Measurements from ENCODE around the gene BMP7. TPM values are rescaled to one million over a fixed set of nuclear protein-coding genes. Genes with fewer than 3 reads are reported as not detected.

BMP7 gene
- total RNA-seq, 1 donor from 2014 or later = not detected

DNA sequence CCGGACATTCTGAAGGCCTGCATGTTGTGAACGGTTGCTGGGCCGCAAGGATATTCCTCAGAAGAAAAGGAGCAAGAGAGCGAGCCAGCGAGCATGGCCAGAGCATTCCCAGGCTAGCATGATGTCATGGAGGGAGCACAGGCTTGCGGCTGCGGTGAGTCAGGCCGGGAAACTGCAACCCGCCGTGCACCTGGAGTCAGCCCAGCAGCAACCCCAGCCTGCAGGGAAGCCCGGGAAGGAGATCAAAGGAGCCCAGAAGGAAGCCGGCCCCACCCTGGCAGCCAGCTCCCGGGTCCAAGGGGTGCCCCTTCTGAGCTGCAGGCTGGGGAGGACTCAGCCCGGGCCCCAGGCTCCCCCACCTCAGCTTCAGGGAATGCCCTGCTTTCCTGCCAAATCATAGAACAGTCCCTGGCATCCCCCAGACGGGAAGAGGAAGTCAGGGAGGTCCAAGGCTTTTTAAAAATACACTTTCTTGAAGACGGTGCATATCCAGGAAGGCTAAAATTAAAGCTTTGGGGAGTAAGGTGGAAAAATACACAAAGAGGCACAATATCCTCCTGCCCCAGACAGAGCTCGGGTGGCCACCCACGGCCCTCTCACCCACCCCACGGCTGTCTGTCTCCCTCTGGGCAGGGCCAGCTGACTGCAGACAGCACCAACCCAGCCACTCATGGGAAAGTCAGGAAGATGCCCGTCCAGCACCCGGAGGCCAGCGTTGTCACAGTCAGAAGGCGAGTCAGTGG is 53.7 kb downstream of the BMP7 start:
- intact Hi-C loops (cut with micrococcal nuclease) = no loop called here

DNA sequence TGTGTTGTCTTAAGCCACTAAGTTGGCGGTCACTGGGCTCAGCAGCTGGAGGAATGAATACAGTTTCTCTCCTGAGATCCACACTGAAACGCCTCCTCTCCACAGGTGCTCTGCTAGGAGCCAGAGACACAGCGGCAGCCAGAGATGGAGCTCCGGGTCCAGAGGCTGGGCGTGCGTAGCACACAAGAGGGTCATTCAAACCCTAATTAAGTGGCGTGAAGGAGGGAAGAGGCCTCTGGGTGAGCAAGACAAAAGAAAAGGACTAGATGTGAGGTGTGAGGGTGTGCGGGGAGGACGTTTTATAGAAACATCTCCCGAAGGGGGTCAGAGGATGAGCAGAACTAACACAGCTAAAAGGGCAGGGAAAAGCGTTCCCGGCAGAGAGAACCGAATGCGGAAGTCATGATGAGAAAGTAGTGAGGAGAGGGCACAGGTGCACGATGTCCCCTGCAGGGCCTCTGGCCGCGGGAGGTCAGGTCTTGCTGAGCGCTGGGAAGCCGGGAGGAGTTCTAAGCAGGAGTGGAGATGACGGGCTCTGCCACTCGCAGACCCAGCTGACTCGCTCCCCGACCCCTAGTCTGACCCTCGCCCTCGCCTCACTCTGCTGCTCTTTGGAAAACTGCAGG is 54.4 kb downstream of the BMP7 start:
- intact Hi-C loops (cut with micrococcal nuclease) = no loop called here

DNA sequence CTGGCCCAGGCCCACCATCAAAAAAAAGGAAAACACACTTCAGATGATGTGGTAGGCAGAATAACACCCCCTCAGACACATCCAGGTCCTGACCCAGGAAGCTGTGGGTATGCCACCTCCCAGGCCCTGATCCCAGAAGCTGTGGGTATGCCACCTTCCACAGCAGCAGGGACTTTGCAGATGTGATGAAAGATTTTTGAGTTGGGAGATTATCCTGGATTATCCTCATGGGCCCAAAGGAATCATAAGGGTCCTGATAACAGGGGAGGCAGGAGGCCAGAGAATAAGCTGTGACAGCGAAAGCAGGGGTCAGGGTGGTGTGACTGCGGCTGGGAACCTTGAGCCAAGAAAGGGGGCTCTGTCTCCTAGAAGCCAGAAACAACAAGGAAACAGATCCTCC is 55.0 kb downstream of the BMP7 start:
- intact Hi-C loops (cut with micrococcal nuclease) = no loop called here

DNA sequence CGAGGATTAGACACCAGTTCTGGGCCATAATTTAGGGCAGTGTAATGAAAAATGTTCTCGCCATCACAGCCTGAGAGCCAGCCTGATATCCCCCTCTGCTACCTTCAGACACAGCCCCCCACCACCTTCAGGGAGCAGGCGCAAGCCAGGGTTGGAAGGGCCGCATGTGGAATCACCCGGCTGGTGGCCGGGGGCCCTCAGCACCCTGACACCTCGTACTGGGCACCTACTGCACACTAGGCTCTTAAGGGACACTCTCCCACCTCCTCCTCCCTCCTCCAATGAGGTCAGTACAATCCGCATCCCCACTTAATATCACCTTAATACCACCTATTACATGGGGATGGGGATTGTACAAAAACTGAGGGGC is 55.5 kb downstream of the BMP7 start:
- intact Hi-C loops (cut with micrococcal nuclease) = no loop called here

DNA sequence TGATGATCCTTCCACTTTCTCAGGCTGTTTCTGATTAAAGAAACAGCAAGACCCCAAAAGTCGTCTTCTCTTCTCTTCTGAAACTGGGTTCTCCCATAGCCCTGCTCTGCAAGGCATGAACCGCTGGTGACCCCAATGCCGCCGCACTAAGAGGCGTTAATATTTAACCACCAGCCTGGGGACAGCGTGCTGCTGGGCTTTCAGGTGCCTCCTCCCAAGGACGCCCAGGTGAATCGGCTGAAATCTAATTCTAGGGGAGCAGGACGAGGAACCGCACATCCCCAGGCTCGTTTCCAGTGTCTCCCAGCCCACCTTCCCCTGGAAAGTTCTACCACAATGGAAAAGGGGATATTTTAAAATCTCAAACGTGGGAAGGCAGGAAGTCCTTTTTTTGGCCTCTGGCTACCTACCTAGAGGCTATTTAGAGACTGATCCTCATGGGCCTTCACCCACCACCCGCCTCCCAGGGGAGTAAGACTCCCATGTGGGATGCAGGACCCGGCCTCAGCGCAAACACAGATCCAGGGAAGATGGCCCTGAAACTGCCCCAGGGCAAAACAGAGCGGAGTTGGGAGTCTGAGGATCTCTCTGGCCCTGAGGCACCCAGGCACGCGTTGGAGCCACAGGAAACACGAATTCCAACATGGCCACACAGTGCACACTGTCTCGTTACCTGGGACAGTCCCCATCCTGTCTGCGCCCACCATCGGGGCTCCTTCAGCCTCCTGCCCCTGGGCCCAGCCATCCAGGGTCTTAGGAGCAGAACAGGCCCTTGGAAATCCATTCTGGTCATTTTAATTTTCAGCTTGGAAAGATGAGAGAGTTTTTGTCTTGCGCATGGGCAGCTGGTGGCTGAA is 56.2 kb downstream of the BMP7 start:
- intact Hi-C loops (cut with micrococcal nuclease) = no loop called here

DNA sequence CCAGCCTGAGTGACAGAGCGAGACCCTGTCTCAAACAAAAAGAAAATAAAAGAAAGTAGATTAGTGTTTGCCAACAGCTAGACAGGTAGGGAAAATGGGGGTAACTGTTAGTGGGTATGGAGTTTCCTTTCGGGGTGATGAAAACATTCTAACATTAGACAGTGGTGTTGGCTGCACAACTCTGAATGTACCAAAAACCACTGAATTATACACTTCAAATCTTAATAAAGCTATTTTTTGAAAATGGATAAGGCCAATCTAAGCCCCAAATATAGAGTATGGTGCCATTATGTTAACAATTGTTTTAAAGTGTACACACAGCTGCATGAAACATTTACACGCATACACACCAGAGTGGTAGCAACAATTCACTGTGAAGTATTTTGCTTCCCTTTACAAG is 57.0 kb downstream of the BMP7 start:
- intact Hi-C loops (cut with micrococcal nuclease) = no loop called here

DNA sequence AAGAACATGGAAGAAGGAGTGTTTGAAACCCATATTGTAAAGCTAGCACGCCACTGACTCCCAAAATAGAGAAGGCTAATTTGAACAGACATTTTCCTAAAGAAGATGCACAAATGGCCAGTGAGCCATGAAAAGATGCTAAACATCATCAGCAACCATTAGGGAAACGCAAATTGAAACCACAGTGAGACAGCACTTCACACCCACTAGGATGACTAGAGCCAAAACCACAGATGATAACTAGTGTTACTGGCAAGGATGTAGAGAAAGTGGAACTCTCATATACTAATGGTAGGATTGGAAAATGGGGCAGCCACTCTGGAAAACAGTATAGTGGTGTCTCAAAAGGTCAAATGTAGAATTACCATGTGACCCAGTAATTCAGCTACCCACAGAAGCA is 58.2 kb downstream of the BMP7 start:
- intact Hi-C loops (cut with micrococcal nuclease) = no loop called here

DNA sequence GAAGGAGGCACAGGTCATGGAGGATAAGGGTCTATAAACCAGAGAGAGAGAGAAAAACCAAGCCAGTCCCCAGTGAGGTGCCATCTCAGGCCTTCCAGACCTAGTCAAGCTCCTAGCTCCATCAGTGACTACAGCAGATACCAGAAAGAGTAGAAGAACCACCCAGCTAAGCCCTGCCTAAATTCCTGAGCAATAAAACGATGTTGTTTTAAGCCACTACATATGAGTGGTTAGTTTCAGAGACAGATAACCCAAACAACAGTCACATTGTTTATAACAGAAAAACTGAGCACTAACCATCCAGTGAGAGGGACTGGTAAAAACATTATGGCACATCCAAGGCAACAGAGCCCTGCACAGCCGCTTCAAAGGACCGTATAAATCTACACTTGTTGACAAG is 59.2 kb downstream of the BMP7 start:
- intact Hi-C loops (cut with micrococcal nuclease) = no loop called here

DNA sequence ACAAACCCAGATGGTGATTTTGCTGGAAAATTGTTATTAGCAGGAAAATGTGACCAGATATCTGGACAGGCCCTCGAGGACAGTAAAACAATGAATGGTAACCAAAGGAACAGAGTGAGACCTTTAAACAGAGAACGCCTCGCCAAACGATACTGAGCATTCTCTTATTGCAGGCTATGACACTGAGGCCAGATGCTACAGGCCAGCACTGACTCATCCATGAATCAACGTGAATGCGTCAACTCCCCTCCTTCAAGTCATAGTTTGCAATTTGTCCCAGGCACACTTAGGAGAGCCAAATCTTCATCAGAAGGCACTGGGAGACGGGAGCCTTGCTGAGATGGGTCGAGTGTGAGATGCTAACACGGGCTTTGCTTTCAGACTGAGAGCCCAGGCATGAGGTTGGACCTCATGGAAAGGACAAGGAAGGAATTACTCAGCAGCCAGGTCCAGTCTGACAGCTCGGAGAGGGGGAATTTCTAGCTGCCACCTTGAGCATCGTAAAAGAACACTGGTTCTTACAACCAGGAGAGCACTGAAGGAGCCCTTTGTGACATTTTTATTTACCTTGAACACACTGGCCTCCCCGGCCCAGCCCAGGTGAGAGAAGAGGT is 60.7 kb downstream of the BMP7 start:
- intact Hi-C loops (cut with micrococcal nuclease) = no loop called here

DNA sequence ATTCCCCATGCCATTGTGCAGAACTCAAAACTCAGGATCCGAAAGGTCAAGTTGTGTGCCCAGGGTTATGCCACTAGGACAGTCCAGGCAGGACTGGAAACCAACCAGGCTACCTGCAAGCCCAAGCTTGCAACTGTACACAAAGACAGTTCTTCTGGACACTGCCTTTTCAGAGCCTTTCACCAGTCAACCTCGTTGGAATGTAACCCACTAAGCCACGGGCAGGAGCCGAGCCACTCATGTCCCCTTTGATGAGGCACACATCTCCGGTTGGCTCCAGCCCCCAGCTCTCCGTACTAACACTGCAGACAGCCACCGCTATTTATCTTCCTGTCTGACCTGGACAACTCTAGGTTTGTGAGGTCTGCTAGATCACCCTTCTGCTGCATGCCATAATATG is 62.5 kb downstream of the BMP7 start:
- intact Hi-C loops (cut with micrococcal nuclease) = no loop called here

DNA sequence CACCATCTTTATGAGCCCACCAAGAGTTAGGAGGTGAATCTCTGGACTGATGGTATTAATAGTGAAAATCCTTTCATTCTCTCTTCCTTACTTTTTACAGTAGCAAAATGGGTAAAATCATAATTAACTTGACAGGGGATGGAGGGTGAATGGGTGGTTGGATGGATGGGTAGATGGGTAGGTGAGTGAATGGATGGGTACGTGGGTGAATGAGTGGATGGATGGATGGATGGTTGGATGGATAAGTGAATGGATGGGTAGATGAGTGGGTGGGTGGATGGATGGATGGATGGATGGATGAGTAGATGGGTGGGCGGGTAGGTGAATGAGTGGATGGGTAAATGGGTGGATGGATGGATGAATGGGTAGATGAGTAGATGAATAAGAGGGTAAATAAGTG is 63.2 kb downstream of the BMP7 start:
- intact Hi-C loops (cut with micrococcal nuclease) = no loop called here

DNA sequence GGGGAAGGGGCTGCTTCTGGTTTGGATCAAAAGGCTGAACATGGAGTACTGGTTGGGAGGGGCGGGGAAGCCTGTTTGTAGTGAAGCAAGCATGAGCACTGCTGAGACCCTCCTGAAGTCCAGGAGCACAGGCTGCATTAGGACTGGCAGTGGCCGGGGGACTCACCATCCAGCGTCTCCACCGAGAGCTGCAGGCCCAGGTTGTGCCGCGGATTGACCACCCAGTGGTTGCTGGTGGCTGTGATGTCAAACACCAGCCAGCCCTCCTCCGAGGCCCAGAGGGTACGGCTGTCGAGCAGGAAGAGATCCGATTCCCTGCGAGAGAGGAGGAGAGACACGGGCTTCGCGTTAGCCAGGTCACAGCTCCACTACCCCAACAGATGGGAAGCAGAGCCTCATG is 64.1 kb downstream of the BMP7 start:
- intact Hi-C loops (cut with micrococcal nuclease) = no loop called here

DNA sequence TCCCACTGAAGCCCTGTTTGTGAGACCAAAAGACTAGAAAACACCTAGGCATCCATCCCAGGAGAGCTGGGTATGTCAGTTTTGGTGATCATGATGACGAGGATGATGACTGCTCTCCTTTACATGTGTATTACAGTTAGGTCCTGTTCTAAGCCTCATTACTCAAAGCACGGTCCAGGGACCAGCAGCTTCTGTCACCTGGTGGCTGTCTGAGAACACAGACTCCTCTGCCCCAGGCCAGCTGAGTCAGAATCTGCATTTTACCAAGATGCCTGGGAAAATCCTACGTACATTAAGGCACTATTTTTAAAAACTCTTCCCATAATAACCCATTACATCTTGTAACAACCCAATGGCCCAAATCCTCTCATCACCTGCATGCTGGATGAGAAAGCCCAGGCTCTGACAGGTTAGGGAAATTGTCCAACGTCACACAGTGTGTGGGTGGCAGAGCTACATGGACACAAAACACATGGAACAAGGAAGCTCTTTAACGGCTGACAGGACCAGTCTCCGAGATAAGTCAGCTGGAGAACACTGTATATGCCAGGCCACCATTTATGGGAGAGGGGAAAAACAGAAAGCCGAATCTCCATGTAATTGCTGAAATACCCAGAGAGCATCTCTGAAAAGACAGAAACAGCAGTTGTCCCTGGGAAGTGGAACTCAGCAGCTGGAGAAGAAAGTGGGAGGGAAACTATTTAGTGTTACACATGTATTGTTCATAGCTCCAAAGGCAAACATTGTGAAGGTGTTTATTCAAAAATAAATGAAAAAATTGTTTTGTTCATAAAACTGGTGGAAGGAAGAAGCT is 65.4 kb downstream of the BMP7 start:
- intact Hi-C loops (cut with micrococcal nuclease) = no loop called here

DNA sequence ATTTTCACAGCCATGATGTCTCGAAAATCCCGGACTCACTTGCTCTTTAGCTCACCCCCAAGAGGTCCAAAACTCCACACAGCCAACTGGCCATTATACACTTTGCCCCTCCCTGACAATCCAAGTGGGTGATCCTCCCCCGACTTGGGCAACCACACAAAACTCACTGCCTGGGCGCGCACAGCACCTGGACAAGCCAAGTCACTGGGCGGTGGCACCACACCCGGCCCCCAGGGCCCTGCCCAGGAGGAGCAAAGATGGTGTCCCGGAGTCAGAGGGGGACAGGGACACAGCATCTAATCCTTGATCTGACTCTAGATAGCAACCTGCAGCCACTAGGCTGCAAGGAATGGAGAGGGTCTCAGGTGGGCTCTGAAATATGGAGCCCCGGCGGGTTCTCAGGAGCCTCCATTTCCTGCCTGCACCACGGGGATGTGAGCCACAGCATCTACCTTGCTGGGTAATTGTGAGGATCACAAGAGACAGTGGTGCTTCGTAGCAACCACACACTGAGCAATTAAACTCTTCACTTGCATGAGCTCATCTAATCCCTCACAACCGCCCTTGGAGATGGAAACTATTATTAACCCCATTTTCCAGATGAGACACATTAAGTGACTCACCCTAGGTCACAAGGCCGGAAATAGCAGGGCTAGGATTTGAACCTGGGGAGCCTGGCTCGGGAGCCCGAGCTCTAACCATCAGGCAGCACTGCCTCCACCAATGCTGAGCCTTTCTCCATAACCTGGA is 66.6 kb downstream of the BMP7 start:
- intact Hi-C loops (cut with micrococcal nuclease) = no loop called here

DNA sequence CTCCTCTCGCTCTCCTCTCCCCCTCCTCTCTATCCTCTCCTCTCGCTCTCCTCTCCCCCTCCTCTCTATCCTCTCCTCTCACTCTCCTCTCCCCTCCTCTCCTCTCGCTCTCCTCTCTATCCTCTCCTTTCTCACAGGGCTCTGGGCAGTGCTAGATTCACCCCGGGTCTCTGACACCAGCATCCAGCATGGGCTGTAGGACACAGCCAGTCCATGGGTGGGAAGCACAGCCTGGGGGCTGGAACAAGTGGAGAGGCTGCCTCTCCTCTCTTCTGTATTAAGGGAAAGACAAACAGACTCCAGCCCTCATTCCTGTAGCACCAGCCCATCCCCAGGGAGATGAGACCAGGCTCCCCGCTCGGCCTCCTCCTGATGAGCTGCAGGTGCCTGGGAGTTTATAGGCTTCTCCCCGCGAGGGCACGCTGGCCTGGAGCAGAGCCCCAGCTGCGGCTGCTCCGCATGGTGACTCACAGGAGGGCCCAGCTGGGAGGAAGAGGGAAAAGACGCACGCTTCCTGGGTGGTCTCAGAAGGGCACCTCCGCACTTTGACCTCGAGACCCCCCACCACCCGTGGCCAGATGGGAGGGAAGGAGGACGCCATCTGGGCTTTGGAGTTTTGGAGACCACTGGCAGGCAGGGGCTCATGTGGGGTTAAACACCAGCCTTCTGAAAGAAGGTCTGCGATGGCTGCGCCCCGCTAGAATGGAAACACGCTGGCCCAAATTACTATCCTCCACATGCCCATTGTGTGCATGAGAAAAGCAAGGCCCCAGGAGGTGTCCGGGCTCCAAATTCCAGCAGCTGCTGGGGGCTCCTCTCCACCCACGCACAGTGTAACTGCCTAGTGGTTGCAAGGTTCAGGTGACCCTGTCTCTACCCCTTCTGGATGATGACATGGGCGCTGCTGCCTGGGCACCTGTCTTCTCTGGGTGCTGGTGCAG is 68.0 kb downstream of the BMP7 start:
- intact Hi-C loops (cut with micrococcal nuclease) = no loop called here

DNA sequence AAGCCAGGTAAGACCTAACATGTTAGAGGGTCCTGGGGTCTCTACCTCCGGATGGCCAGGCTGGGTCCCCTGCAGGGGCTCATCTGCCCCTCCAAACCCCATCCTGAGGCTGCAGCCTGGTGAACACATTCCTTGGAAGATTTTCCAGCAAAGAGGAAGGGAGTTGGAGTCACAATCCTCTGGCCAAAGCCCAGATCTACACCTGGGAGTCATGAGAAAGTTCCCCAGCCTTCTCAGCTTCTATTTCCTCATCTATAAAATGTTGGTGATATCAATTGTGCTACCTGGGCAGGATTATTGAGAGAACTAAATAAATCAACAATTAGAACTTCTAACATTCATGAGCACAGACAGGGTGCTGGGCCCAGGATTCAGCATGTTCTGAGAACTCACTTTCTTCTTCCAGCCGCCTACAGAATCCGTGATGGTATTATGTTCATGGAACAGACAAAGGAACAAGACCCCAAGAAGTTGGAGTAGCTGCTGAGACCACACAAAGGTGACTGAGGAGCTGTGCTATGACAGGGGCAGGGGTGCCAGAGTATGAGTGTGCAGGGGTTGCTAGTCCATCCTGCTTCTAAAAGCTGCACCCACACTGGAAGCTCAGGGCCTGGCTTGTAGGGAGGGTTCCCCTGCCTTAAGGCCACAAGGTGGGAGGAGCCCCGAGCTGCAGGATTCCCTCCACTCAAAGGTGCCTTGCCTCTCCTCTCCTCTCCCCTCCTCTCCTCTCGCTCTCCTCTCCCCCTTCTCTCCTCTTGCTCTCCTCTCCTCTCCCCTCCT is 68.9 kb downstream of the BMP7 start:
- intact Hi-C loops (cut with micrococcal nuclease) = no loop called here

DNA sequence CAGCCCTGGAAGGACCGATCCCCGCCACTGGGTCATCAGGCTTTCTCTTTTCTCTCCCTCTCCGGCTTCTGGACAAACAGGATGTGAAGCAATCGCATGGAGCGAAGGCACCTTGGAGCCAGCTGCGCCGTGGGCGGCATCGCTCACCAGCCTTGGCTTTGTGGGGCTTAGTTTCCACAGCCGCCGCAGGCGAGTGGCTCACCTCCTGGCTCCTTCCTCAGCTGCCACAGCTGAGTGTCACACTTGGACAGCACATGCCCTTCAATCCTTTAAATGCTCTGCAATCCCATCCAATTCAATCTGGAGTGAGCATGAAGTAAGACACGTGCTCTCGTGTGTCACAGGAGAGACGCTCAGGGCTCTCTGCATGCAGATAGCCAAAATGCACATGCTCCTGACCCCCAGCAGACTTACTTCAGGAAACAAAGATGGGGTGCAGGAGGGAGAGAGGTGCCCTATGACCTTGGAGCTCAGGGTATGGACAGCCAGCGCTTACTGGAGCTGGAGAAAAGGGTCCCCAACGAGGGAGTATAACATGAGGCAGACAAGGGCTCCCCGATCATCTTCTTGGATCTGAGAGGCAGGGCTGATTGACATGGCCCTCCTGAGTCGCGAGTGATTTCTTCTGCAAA is 70.9 kb downstream of the BMP7 start:
- intact Hi-C loops (cut with micrococcal nuclease) = no loop called here

DNA sequence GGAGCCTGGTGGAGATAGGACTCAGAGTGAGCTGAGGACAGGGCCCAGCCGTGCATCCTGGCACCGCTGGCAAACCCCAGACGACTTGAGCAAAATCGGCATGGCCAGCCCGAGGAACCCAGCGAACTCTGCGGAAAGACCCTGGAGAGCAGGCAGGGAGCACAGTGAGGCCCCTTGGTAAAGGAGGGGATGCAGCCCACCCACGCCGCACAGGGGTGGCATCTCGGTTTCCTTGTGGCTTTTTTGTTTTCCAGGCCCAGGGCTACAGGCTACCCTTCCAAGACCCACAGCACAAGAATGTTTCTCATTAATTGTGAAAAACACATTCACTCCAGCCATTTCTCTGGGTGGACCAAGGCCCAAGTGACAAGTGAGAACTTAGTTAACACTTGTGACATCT is 71.4 kb downstream of the BMP7 start:
- intact Hi-C loops (cut with micrococcal nuclease) = no loop called here
